HEK293 (cell line): ENCODE data around the gene ADRM1.

Experiments
- CTCF ChIA-PET: fragments of 350-600 bp; formaldehyde crosslinking; extraction: SDS; loops from one replicate; lab custom pipeline; 2021; ENCODE audit warnings: antibody characterized with exemption; lab: Yijun Ruan, JAX
- POLR2A ChIA-PET: fragments of 300-600 bp; formaldehyde crosslinking; extraction: SDS; loops from one replicate; lab custom pipeline; 2020; ENCODE audit warnings: antibody characterized with exemption, inconsistent platforms; lab: Yijun Ruan, JAX
- H3K27ac ChIP-seq: fragments of 200-500 bp; sonication (Bioruptor generic); 2 replicates; pipeline ENCODE4 v1.5.1; 2014; ENCODE audit warnings: low read depth, low read length, control low read depth, inconsistent platforms; ENCODE audit errors: extremely low read depth
- H3K36me3 ChIP-seq, 2 experiments: fragments of 200-500 bp in 1 of 2; sonication (Bioruptor generic) in 1 of 2; 1 replicate in 1 of 2; 2 replicates in 1 of 2; pipeline ENCODE4 v1.5.1; 2014 to 2017; ENCODE audit warnings: inconsistent platforms in 2 of 2, low read length in 2 of 2; ENCODE audit not compliant: control insufficient read depth in 2 of 2, insufficient read depth in 1 of 2
- H3K4me1 ChIP-seq: fragments of 200-500 bp; sonication (Bioruptor generic); 2 replicates; pipeline ENCODE4 v1.5.1; 2014; ENCODE audit warnings: mild to moderate bottlenecking, low read length, inconsistent platforms; ENCODE audit not compliant: control insufficient read depth, insufficient read depth
- H3K4me3 ChIP-seq: 2 replicates; pipeline ENCODE4 v1.5.1; 2011; ENCODE audit warnings: low read depth, mild to moderate bottlenecking, control low read depth, low read length, moderate library complexity
- H3K9me3 ChIP-seq: fragments of 200-500 bp; sonication (Bioruptor generic); 2 replicates; pipeline ENCODE4 v1.5.1; 2014; ENCODE audit warnings: low read depth, low read length, inconsistent platforms; ENCODE audit not compliant: control insufficient read depth, insufficient read depth
- EGR2 ChIP-seq: fragments of 450-650 bp; formaldehyde crosslinking; IDR thresholded peaks from 2 replicates; pipeline ENCODE4 v1.5.1; 2016; ENCODE audit warnings: low read depth, missing biosample characterization, missing genetic modification characterization
- GLIS1 ChIP-seq: fragments of 450-650 bp; formaldehyde crosslinking; IDR thresholded peaks from 2 replicates; pipeline ENCODE4 v1.5.1; 2016; ENCODE audit warnings: missing biosample characterization, missing genetic modification characterization
- GLIS2 ChIP-seq: fragments of 450-650 bp; formaldehyde crosslinking; IDR thresholded peaks from 2 replicates; pipeline ENCODE4 v1.5.1; 2016; ENCODE audit warnings: missing biosample characterization, missing genetic modification characterization
- HOXC10 ChIP-seq: sonication (generic); formaldehyde crosslinking; IDR thresholded peaks from 2 replicates; pipeline ENCODE4 v1.8.1; 2023; ENCODE audit warnings: mild to moderate bottlenecking, missing genetic modification reagents
- KLF1 ChIP-seq: fragments of 450-650 bp; formaldehyde crosslinking; IDR thresholded peaks from 2 replicates; pipeline ENCODE4 v1.5.1; 2016; ENCODE audit warnings: missing biosample characterization, missing genetic modification characterization
- ZNF311 ChIP-seq: fragments of 450-650 bp; formaldehyde crosslinking; IDR thresholded peaks from 2 replicates; pipeline ENCODE4 v1.5.1; 2017; ENCODE audit warnings: missing biosample characterization, missing genetic modification characterization, borderline replicate concordance
- ZNF600 ChIP-seq: fragments of 450-650 bp; formaldehyde crosslinking; IDR thresholded peaks from 2 replicates; pipeline ENCODE4 v1.5.1; 2016; ENCODE audit warnings: missing biosample characterization, missing genetic modification characterization
- TF ChIP-seq, protein P1 (sequence below): fragments of 450-650 bp; formaldehyde crosslinking; IDR thresholded peaks from 2 replicates; pipeline ENCODE4 v1.5.1; 2016; ENCODE audit warnings: missing biosample characterization, missing genetic modification characterization
- TF ChIP-seq, protein P2 (sequence below): fragments of 450-650 bp; formaldehyde crosslinking; IDR thresholded peaks from 2 replicates; pipeline ENCODE4 v1.5.1; 2016; ENCODE audit warnings: missing biosample characterization, missing genetic modification characterization
- TF ChIP-seq, protein P3 (sequence below): fragments of 450-650 bp; formaldehyde crosslinking; IDR thresholded peaks from 2 replicates; pipeline ENCODE4 v1.5.1; 2017; ENCODE audit warnings: missing biosample characterization, missing genetic modification characterization
- TF ChIP-seq, protein P4 (sequence below): fragments of 450-650 bp; formaldehyde crosslinking; IDR thresholded peaks from 2 replicates; pipeline ENCODE4 v1.5.1; 2016; ENCODE audit warnings: missing biosample characterization, missing genetic modification characterization
- TF ChIP-seq, protein P5 (sequence below): fragments of 450-650 bp; formaldehyde crosslinking; IDR thresholded peaks from 2 replicates; pipeline ENCODE4 v1.5.1; 2016; ENCODE audit warnings: missing biosample characterization, missing genetic modification characterization

The ADRM1 gene

DNA sequence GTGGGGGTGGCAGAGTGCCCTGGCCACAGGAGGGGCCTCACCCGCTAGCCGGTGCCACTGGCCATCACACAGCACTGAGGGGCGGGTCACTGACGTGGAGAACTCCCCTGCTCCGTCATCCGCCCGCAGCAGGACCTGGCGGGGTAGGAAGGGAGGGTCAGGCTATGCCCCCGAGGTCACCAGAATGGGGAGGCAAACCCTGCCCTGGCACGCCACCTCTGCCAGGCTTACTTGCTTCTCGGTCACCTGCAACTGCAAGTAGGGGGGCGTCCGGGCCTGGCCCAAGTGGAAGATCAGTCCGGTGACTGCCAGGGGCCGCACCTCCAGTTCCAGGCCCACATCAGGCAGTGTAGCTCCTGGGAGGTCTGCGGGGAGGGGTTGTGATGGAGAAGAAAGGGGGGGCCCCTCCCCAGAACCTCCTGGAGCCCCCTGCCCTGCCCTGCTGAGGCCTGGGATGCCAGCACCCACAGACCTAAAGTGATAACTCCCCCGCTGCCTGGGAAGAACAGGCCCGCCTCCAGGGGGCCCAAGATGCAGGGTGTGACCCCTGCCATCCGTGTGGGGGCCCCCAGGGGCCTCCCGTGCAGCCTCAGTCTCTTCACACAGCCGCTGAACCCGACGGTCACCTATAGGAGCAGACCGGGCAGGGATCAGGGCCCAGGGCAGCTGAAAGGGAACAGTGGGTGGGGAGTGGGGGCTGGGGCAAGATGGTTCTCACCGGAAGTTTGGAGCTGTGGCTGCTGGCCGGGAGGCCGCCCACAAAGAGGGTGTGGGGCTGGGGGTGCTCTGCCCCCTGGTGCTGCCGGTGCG, 7.4 kb downstream of the ADRM1 start:
- no peaks in the 10 kb centered on the region for H3K9me3 ChIP-seq
- TF ChIP-seq HOXC10 (CRISPR knock-in tag) (no peak), KLF1 (tag by site-specific recombination) (peak; percentile 79), EGR2 (tag by site-specific recombination) (0 out of 2 replicates have a peak, but pooled peaks have one; percentile 11), ZNF600 (tag by site-specific recombination) (peak; percentile 36; the same call in 1 of the 2 replicates), ZNF311 (tag by site-specific recombination) (no peak), GLIS2 (tag by site-specific recombination) (peak; percentile 71), GLIS1 (tag by site-specific recombination) (peak; percentile 81)
- TF ChIP-seq, protein P1, sequence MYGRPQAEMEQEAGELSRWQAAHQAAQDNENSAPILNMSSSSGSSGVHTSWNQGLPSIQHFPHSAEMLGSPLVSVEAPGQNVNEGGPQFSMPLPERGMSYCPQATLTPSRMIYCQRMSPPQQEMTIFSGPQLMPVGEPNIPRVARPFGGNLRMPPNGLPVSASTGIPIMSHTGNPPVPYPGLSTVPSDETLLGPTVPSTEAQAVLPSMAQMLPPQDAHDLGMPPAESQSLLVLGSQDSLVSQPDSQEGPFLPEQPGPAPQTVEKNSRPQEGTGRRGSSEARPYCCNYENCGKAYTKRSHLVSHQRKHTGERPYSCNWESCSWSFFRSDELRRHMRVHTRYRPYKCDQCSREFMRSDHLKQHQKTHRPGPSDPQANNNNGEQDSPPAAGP, result peak; percentile 70; the same call in 1 of the 2 replicates
- TF ChIP-seq, protein P2, sequence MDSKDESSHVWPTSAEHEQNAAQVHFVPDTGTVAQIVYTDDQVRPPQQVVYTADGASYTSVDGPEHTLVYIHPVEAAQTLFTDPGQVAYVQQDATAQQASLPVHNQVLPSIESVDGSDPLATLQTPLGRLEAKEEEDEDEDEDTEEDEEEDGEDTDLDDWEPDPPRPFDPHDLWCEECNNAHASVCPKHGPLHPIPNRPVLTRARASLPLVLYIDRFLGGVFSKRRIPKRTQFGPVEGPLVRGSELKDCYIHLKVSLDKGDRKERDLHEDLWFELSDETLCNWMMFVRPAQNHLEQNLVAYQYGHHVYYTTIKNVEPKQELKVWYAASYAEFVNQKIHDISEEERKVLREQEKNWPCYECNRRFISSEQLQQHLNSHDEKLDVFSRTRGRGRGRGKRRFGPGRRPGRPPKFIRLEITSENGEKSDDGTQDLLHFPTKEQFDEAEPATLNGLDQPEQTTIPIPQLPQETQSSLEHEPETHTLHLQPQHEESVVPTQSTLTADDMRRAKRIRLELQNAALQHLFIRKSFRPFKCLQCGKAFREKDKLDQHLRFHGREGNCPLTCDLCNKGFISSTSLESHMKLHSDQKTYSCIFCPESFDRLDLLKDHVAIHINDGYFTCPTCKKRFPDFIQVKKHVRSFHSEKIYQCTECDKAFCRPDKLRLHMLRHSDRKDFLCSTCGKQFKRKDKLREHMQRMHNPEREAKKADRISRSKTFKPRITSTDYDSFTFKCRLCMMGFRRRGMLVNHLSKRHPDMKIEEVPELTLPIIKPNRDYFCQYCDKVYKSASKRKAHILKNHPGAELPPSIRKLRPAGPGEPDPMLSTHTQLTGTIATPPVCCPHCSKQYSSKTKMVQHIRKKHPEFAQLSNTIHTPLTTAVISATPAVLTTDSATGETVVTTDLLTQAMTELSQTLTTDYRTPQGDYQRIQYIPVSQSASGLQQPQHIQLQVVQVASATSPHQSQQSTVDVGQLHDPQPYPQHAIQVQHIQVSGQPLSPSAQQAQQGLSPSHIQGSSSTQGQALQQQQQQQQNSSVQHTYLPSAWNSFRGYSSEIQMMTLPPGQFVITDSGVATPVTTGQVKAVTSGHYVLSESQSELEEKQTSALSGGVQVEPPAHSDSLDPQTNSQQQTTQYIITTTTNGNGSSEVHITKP (tag by site-specific recombination), result peak; percentile 43; the same call in 1 of the 2 replicates
- TF ChIP-seq, protein P3, sequence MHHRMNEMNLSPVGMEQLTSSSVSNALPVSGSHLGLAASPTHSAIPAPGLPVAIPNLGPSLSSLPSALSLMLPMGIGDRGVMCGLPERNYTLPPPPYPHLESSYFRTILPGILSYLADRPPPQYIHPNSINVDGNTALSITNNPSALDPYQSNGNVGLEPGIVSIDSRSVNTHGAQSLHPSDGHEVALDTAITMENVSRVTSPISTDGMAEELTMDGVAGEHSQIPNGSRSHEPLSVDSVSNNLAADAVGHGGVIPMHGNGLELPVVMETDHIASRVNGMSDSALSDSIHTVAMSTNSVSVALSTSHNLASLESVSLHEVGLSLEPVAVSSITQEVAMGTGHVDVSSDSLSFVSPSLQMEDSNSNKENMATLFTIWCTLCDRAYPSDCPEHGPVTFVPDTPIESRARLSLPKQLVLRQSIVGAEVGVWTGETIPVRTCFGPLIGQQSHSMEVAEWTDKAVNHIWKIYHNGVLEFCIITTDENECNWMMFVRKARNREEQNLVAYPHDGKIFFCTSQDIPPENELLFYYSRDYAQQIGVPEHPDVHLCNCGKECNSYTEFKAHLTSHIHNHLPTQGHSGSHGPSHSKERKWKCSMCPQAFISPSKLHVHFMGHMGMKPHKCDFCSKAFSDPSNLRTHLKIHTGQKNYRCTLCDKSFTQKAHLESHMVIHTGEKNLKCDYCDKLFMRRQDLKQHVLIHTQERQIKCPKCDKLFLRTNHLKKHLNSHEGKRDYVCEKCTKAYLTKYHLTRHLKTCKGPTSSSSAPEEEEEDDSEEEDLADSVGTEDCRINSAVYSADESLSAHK, result no peak
- TF ChIP-seq, protein P4, sequence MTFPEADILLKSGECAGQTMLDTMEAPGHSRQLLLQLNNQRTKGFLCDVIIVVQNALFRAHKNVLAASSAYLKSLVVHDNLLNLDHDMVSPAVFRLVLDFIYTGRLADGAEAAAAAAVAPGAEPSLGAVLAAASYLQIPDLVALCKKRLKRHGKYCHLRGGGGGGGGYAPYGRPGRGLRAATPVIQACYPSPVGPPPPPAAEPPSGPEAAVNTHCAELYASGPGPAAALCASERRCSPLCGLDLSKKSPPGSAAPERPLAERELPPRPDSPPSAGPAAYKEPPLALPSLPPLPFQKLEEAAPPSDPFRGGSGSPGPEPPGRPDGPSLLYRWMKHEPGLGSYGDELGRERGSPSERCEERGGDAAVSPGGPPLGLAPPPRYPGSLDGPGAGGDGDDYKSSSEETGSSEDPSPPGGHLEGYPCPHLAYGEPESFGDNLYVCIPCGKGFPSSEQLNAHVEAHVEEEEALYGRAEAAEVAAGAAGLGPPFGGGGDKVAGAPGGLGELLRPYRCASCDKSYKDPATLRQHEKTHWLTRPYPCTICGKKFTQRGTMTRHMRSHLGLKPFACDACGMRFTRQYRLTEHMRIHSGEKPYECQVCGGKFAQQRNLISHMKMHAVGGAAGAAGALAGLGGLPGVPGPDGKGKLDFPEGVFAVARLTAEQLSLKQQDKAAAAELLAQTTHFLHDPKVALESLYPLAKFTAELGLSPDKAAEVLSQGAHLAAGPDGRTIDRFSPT (tag by site-specific recombination), result 0 out of 2 replicates have a peak, but pooled peaks have one; percentile 46
- TF ChIP-seq, protein P5, sequence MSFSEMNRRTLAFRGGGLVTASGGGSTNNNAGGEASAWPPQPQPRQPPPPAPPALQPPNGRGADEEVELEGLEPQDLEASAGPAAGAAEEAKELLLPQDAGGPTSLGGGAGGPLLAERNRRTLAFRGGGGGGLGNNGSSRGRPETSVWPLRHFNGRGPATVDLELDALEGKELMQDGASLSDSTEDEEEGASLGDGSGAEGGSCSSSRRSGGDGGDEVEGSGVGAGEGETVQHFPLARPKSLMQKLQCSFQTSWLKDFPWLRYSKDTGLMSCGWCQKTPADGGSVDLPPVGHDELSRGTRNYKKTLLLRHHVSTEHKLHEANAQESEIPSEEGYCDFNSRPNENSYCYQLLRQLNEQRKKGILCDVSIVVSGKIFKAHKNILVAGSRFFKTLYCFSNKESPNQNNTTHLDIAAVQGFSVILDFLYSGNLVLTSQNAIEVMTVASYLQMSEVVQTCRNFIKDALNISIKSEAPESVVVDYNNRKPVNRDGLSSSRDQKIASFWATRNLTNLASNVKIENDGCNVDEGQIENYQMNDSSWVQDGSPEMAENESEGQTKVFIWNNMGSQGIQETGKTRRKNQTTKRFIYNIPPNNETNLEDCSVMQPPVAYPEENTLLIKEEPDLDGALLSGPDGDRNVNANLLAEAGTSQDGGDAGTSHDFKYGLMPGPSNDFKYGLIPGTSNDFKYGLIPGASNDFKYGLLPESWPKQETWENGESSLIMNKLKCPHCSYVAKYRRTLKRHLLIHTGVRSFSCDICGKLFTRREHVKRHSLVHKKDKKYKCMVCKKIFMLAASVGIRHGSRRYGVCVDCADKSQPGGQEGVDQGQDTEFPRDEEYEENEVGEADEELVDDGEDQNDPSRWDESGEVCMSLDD (tag by site-specific recombination), result peak; percentile 78
- H3K4me1 ChIP-seq, result peaks cover under 1% of the 10 kb centered on the region; the same call in 1 of the 2 replicates
- CTCF ChIA-PET, result no interaction called here
- H3K27ac ChIP-seq, result no peak overlapping the region
- H3K36me3 ChIP-seq, result peaks cover 0 to 92% of the 10 kb centered on the region in 2 experiments; a peak in 2 of 3 replicates
- POLR2A ChIA-PET, result interaction anchor here (1.5 kb wide), 1 partner anchor 56 kb away, joined by 3 read pairs; no protein-coding TSS in a partner anchor
- no peak overlapping the region for H3K4me3 ChIP-seq
